Natural killer cell (primary cell): Measurements from ENCODE around the gene TMEM8B. TPM values are rescaled to one million over a fixed set of nuclear protein-coding genes. Genes with fewer than 3 reads are reported as not detected.

Experiments used
- ATAC-seq, 3 donors: fragments of 150-1000 bp in 2 of 3; fragments of 200-7000 bp in 1 of 3; cut with Tn5 transposase; 1 replicate in 1 of 3; 2 replicates in 2 of 3; pipeline ENCODE4 v1.10.0; 2021; ENCODE audit warnings: mild to moderate bottlenecking in 2 of 3, moderate library complexity in 2 of 3
- DNase-seq, 2 donors: peaks; one replicate each; pipeline versions ENCODE4 v3.0.0 to v3.0.0-alpha.2; 2013 to 2021; ENCODE audit warnings: mixed read lengths in 1 of 2
- H3K27ac ChIP-seq: one replicate; pipeline ENCODE4 v1.5.1; 2013; ENCODE audit warnings: mild to moderate bottlenecking, low read length
- H3K27me3 ChIP-seq: one replicate; pipeline ENCODE4 v1.6.1; 2013; ENCODE audit warnings: low read length; ENCODE audit not compliant: control insufficient read depth, insufficient read depth
- H3K36me3 ChIP-seq: one replicate; pipeline ENCODE4 v1.6.1; 2013; ENCODE audit warnings: low read length; ENCODE audit not compliant: control insufficient read depth, insufficient read depth
- H3K4me1 ChIP-seq: one replicate; pipeline ENCODE4 v1.6.1; 2013; ENCODE audit warnings: low read length; ENCODE audit not compliant: control insufficient read depth, insufficient read depth
- H3K4me3 ChIP-seq: one replicate; pipeline ENCODE4 v1.5.1; 2013; ENCODE audit warnings: low read length
- H3K9me3 ChIP-seq: one replicate; pipeline ENCODE4 v1.6.1; 2013; ENCODE audit warnings: low read length; ENCODE audit not compliant: control insufficient read depth, insufficient read depth
- H3K27ac Mint-ChIP-seq, 2 donors: one replicate each; pipeline ENCODE4 v1.8.0; 2022; ENCODE audit warnings: mild to moderate bottlenecking in 2 of 2, mixed read lengths in 2 of 2, moderate library complexity in 1 of 2
- H3K27me3 Mint-ChIP-seq, 2 donors: one replicate each; pipeline ENCODE4 v1.8.0; 2022; ENCODE audit warnings: low read depth in 2 of 2, mixed read lengths in 2 of 2
- H3K36me3 Mint-ChIP-seq: one replicate; pipeline ENCODE4 v1.8.0; 2022; ENCODE audit warnings: mixed read lengths
- H3K4me1 Mint-ChIP-seq, 2 donors: one replicate each; pipeline ENCODE4 v1.8.0; 2022; ENCODE audit warnings: mixed read lengths in 2 of 2
- H3K4me3 Mint-ChIP-seq: one replicate; pipeline ENCODE4 v1.8.0; 2022; ENCODE audit warnings: mild to moderate bottlenecking, moderate library complexity, mixed read lengths
- H3K9me3 Mint-ChIP-seq, 2 donors: one replicate each; pipeline ENCODE4 v1.8.0; 2022; ENCODE audit warnings: mixed read lengths in 2 of 2
- CTCF ChIP-seq: fragments of 200-600 bp; IDR thresholded peaks from one replicate; pipeline ENCODE4 v1.8.0; 2022; ENCODE audit warnings: antibody characterized with exemption
- WGBS: methylation state at CpG from one replicate; pipeline ENCODE4 v1.1.7; 2013; ENCODE audit warnings: missing lambda C conversion rate; ENCODE audit not compliant: insufficient coverage; 5-methylcytosine and 5-hydroxymethylcytosine counted together
- intact Hi-C: fragments of 100-400 bp; cut with micrococcal nuclease; formaldehyde crosslinking; loops from one replicate; pipeline ENCODE4 v1.14.2; 2022
- total RNA-seq, 4 donors: library from RNA; stranded (reverse); fragments of 120-200 nt in 1 of 4; gene quantifications; one replicate each; pipeline versions ENCODE4 v1.2.3 to v1.2.4, GENCODE V29; 2013 to 2022

The TMEM8B gene
- total RNA-seq, 3 donors from 2014 or later (not counting 1 experiment from before 2014, with no cell fraction given) = 5.2 to 7.8 (median 5.4) TPM

DNA sequence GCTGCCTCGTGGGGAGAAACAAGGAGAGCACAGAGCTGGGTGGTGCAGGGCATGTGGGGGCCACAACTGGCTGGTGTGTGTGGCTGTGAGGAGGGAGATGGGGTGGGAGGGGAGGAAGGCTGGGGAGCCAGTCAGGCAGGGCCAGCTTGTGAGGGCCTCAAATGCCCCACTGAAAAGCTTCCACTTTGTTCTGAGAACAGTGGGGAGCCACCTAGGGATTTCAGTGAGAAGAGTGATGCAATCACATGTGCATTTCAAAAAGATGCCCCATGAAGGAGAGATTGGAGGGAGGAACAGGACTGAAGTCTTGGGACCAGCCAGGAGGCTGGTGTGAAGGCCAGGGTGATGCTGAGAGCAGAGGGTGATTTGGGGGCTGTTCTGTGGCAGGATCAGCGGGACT lies 39.9 kb downstream of the TMEM8B start:
- Mint-ChIP-seq H3K9me3 (no peaks in the 10 kb centered on the region), H3K4me3 (no peak overlapping the region), H3K27me3 (peaks cover 0 to 2% of the 10 kb centered on the region in 2 donors), H3K36me3 (no peaks in the 10 kb centered on the region), H3K27ac (no peak overlapping the region), H3K4me1 (no peaks in the 10 kb centered on the region)
- Histone ChIP-seq H3K27me3 (no peaks in the 10 kb centered on the region), H3K27ac (no peak overlapping the region), H3K4me3 (no peak overlapping the region), H3K36me3 (no peaks in the 10 kb centered on the region), H3K4me1 (no peaks in the 10 kb centered on the region), H3K9me3 (no peaks in the 10 kb centered on the region)
- no peak for TF ChIP-seq CTCF
- ATAC-seq (no peak), DNase-seq (no peak)
- 73% methylated on average over 2 of the region's 2 CpGs for WGBS
- intact Hi-C loops = no loop called here

GRCh38 chr9:35869621-35870216 lies 40.7 kb downstream of the TMEM8B start:
- no peaks in the 10 kb centered on the region for H3K36me3 Mint-ChIP-seq
- H3K9me3 Mint-ChIP-seq = no peaks in the 10 kb centered on the region
- Histone ChIP-seq H3K9me3 (no peaks in the 10 kb centered on the region), H3K4me3 (no peak overlapping the region), H3K36me3 (no peaks in the 10 kb centered on the region), H3K27me3 (no peaks in the 10 kb centered on the region), H3K27ac (no peak overlapping the region), H3K4me1 (no peaks in the 10 kb centered on the region)
- H3K27ac Mint-ChIP-seq = no peak overlapping the region
- no peaks in the 10 kb centered on the region for H3K4me1 Mint-ChIP-seq
- intact Hi-C loops = no loop called here
- ATAC-seq (no peak), DNase-seq (no peak)
- peaks cover 0 to 1% of the 10 kb centered on the region in 2 donors for H3K27me3 Mint-ChIP-seq
- WGBS = 89% methylated on average over 19 of the region's 19 CpGs
- no peak overlapping the region for H3K4me3 Mint-ChIP-seq
- TF ChIP-seq CTCF = no peak

- H3K27me3 Mint-ChIP-seq = peaks cover 0 to 6% of the 10 kb centered on the region in 2 donors
- no peaks in the 10 kb centered on the region for H3K27me3 ChIP-seq
- H3K36me3 Mint-ChIP-seq = no peaks in the 10 kb centered on the region
- H3K27ac ChIP-seq = no peak within 1 kb of the TSS
- H3K9me3 Mint-ChIP-seq = no peaks in the 10 kb centered on the region
- H3K4me1 ChIP-seq = no peaks in the 10 kb centered on the region
- WGBS = 88% methylated on average over 8 of the region's 8 CpGs
- intact Hi-C loops = no loop called here
- no peaks in the 10 kb centered on the region for H3K36me3 ChIP-seq
- no peak for TF ChIP-seq CTCF
- H3K4me3 ChIP-seq = no peak within 1 kb of the TSS
- H3K4me3 Mint-ChIP-seq = no peak within 1 kb of the TSS
- H3K27ac Mint-ChIP-seq = no peak within 1 kb of the TSS
- ATAC-seq (no peak), DNase-seq (no peak)
- no peaks in the 10 kb centered on the region for H3K9me3 ChIP-seq
- H3K4me1 Mint-ChIP-seq = no peaks in the 10 kb centered on the region
Measured at GRCh38 chr9:35870351-35870923, 41.4 kb downstream of the TMEM8B start, which contains the start of gene OR13J1. OR13J1 (minus strand) TSS chr9:35870401; CDS start chr9:35870401, 0 bp downstream.

DNA sequence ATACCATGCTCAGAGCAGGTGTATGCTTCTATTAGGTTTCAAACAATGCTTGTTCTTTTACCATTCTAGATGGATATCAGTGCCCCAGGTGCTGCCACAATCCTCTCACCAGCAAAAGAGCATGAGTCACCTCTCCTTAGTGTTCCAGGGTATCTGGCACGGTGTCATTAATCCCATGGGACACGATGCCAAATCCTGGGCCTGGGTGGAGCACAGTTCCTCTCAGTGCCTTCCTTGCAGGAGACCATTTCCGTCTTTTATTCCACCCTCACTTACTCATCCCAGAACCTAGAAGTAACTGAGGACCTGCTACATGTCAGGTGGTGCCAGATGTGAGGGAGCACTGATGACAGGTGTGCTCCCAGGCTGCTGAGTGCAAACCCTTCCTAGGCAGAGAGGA lies 42.5 kb downstream of the TMEM8B start:
- H3K27ac Mint-ChIP-seq = no peak overlapping the region
- no peaks in the 10 kb centered on the region for H3K4me1 Mint-ChIP-seq
- Histone ChIP-seq H3K4me1 (no peaks in the 10 kb centered on the region), H3K27me3 (peaks cover 6% of the 10 kb centered on the region), H3K4me3 (no peak overlapping the region), H3K36me3 (no peaks in the 10 kb centered on the region), H3K9me3 (no peaks in the 10 kb centered on the region), H3K27ac (no peak overlapping the region)
- 82% methylated on average over 3 of the region's 3 CpGs for WGBS
- intact Hi-C loops = no loop called here
- H3K4me3 Mint-ChIP-seq = no peak overlapping the region
- DNase-seq = no peak
- H3K9me3 Mint-ChIP-seq = no peaks in the 10 kb centered on the region
- no peak for ATAC-seq
- H3K36me3 Mint-ChIP-seq = no peaks in the 10 kb centered on the region
- H3K27me3 Mint-ChIP-seq = peaks cover 3 to 11% of the 10 kb centered on the region in 2 donors
- TF ChIP-seq CTCF = no peak
